Fibroblast of upper back skin (primary cell): ENCODE measurements around the gene WDR5.

Source experiments
- DNase-seq: peaks from one replicate; pipeline ENCODE4 v3.0.0-alpha.2; 2013

WDR5 gene

DNA sequence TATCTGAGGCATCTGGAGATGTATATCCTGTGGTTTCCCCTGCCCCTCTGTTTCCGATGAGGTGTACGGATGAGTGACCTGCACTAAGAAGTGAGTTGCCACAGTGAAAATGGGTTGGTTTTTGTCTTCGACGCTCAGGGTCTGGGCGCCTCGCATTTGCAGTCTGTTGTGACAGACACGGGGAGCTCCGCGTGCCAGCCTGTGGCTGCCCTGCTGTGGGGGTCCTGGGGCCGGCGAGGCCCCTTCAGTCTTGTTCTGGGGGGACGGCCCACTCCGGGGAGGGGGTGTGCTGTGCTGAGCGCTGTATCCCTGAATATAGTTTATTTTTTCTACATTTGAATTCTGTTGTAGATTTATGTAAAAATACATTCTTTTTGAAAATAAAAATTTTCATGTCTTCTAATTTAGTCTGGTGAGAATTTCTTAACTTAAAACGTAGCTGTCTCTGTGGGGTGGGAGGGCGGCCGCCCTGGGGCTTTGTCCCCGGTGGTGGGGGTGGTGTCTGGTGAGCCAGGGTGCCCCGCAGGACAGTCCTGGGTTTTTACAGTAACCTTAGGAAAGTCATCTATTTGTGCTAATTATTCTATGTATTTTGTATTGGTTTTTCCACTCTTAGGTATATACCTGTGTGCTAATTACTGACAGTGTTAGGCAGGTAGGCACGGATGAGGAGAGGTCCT is 23.8 kb downstream of the WDR5 start:
- DNase-seq = no peak

DNA sequence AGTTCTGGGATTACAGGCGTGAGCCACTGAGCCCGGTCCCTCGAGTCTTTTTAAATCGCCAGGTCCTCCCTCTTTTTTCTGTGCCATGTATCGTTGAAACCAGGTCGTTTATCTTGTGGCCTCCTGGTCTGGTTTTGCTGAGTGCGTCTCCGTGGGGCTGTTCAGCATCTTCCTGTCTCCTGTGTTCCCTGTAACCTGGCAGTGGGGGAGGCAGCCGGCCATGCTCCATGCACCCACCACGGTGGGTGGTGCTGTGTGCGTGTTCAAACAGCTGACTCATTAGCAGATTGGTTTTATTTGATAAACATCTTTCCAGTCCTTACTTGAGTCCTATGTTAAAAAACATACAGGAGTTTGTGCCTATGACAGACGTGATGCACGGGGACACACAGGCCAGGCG is 25.8 kb downstream of the WDR5 start:
- no peak for DNase-seq

DNA sequence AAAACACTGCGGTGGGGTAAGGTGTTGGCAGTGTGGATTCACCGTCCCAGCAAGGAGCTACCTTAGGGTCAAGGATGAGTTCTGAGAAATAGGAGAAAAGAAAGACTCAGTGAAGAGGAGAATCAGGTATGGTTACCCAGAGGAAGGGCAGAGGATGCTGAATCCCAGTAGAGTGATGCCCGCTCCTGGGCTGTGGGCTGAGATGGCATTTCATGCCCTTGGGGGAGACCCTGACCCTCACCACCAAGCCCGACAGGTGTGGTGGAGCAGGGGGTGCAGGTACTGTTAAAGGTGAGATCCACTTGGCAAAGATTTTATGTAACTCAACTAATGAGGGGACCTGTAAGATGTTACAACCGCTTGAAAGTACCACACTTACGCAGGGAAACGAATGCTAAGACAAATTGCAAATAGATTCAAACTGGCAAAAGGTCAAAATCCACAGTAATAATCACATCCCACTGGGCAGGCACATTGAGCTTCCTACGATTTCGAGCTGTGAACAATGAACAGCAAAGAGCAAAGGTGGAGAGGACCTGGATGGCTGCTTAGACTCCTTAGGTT is 26.4 kb downstream of the WDR5 start:
- DNase-seq = no peak

DNA sequence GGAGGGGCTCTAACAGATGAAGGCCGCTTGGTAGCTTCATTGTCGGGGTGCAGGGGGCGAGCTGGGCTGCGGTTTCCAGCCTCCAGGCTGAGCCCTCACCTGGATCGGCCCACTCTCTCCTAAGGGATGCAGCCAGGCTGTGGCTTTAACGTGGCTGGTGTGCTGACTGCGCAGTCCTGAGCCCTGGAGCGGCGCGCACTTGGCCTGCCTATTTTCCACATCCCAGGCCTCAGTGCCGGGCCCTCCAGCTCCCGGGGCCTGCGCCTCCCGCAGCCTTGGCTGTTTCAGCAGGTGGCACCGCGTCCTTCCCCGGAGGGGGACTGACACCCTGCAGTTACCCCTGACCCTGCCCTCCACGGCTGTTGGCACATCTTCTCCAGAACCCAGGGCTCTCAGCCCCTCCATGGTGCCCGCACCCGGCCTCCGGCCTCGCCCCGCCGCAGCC is 27.1 kb downstream of the WDR5 start:
- no peak for DNase-seq

DNA sequence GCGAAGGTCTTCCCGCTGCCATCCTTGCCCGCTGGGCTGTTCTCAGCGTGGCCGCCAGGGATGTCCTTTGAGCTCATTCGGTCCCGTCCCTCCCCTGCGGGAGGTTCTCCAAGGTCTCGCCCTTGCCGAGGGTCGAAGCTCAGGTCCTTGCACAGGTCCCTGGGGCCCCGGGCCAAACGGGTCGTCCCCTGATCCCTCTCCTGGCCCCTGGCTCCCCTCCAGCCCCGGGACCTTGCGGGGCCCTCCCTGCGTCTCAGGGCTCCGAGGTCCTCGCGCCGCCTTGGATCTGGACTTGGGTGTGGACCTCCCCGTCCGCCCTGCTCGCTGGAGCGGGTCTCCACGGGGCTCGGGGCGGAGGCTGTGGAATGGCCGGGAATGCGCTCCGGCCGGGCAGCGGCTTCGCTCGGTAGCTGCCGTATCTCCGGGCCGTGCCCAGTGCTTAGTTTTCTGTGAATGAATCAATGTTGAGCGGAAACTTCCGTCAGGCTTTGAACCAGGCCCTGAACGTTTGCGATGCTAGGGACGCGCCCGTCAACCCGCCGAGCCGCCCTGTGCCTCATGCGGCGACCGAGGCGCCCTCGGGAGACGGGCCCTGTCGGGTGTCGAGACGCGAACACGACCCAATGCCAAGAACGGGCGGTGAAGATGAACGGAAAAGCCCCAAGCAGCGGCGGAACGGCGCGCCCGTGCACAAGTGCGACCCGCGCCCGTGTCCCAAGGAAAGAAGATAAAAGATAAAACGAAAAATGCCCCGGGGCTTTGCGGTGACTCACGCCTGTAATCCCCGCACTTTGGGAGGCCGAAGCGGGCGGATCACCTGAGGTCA is 27.7 kb downstream of the WDR5 start:
- peak; percentile 33 for DNase-seq

DNA sequence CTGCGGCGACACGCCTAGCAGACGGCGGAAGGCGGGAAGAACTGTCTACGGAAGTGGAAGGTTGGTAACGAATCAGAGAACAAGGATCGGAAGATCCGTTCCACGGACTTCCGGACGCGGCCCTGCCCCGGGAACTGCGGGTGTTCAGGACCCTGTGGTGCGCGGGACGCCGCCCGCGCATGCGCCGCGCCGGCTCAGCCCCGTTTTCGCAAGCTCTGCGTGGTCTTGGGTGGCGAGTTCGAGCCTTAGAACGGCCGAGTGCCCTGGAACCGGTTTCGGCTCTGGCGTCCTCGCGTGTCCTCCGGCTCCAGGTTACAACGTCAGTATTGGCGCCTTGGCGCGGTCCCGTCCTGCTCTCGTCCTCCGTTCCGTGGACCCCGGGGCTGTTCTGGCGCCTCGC is 29.0 kb downstream of the WDR5 start:
- no peak for DNase-seq

DNA sequence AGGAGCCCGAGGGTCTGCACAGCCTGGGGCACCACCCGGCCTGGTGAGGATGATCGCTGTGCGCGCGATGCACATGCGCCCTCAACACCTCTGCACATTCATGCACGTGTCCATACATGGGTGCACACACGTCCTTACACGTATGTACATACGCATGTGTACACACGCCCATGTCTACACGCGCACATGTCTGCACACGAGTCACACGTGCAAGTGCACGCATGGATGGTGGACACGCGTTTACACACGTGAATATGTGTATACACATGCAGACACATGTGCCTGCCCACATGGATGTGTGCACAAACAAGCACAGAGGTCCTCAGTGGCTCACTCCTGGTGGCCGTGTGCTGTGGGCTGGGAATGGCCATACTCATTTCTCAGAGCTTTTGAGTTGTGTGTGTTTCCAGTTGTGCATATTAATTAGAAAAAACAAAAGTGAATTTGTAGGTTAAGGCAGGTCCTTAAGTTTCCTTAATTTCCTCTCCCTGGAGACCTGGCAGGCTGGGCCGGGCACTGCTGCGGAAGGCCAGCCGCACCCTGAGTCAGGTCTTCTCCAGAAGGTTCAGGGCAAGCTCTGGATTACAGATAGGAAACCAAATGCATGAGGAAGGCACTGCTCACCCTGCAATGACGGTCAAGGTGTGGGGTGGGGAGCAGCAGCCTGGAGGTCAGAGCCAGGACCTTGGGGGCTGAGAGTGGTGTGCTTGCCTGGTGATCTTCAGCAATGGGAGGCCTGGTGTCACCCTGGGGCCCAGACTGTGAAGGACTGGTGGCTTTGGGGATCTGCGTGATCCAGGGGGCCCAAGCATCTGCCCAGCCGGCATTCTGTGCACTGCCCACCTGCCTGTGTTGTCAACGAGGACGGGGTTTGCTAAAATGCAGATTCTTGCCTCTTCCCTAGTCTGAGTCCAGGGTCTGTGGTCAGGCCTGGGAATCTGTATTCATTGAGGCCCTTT is 29.8 kb downstream of the WDR5 start:
- peak; percentile 27 for DNase-seq

DNA sequence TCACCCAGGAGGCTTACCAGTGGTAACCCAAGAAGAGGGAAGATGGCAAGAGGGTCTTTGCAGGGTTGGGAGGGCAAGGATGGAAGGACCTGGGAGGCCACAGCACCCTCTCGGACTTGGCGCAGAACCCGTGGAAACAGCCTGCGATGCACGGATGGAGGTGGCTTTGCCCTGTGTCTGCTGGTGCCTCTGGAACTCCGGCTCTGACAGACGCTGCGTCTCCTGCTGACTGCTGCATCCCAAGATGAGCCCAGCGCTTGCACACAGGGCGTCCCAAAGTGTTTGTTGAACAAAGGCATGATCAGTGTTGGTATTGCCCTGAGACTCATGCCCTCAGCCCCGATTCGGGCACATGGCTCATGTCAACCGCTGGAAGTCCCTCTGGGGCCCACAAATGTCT is 30.5 kb downstream of the WDR5 start:
- DNase-seq = no peak

DNA sequence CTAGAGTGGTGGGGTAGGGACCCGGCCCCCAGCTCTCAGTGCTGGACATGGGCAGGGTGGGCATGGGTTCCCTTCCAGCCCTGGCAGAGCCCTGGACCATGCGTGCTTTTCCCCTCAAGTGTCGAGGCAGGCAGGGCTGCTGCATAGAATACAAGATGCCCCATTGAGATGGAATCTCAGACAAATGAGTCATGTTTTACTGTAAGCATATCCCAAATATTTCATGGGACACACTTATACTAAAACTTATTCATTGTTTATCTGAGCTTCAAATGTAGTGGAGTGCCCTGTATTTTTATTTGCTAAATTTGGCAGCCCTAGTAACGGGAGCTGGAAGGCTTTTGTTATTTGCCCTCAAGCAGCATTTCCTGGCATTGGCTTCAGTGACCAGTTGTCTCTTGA is 31.6 kb downstream of the WDR5 start:
- DNase-seq = peak; percentile 38

DNA sequence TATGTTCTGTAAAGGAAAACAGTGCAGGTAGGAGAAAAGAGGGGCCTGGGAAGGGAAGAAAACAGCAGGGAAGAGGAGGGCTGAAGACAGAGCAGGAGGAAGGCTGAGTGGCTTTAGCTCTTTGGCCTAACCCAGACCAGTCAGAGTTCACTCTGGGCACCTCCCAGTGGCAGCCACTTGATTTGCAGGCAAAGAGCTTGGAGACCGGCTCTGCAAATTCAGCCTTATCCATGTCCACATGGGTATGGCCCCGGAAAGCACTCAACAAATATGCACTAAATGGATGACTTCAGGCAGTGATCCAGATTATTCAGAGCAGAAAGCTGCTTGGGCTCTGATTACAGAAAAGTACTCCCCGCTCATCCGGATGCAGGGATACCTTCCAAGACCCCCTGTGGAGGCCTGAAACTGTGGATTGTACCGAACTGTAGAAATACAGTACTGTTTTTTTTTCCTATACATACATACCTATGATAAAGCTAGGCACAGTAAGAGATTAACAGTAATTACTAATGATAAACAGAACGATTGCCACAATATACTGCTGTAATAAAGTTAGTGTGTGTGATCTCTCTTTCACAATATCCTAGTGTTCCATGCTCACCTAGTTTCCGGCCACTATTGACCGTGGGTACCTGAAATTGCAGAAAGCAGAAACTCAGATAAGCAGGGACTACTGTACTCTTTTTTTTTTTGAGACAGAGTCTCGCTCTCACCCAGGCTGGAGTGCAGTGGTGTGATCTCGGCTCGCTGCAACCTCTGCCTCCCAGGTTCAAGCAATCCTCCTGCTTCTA is 33.1 kb downstream of the WDR5 start:
- peak; percentile 49 for DNase-seq

DNA sequence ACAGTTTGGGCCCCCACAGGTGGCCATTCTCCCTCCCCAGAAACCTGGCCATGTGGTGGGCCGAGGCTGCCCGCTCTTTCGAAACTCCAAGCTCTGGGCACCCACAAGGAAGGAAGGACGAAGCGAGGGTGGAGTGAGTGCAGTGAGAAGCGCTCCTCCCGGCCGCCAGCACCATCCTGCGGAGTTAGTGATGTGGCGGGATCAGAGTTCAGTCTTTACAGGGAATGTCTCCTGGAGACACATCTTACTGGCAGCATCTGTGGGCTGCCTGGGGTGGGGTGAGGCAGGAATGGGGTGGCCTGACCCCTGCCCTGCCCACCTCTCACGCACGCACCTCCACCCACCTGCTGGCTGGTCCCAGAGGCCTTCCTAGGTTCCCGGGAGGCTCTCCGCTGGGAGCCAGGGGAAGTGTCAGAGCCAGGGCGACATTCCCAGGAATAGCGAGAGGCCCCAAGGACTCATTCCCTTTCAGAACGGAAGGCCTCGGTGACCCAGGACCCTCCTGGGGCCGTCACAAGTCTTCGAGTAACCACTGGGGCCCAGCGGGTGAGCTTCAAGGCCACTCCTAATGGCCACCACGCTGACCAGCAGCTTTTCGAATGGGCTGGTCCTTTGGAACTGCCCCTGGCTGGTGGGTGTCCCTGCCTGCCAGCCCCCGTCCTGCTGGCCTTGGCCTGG is 34.0 kb downstream of the WDR5 start:
- no peak for DNase-seq

DNA sequence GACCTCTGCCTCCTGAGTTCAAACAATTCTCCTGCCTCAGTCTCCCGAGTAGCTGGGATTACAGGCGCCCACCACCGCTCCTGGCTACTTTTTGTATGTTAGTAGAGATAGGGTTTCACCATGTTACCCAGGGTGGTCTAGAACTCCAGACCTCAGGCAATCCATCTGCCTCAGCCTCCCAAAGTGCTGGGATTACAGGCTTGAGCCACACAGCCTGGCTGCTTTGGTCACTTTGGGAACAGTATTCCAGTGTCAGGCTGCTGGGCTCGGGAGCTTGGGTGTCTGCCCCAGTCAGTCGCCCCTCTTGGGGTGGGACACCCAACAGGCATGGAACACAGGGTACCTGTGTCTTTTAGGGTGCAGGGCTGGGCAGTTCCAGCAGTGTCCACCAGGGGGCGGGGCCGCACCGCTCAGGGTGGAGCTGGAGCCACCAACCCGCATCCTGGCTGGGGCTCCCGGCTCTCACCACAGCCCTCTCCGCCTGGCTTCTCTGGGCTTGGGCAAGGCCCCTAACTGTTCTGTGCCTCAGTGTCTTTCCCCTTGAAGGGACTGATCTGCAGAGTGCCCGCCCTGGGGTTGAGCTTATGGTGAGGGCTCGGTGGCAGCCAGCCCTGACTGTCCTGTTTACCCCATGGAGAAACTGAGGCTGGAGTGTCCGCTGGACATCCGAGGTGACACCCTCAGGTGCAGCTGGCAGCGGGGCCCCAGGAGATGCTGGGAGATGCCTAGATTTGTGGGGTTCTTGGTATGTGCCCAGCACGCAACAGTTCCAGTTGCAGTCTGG is 34.8 kb downstream of the WDR5 start:
- no peak for DNase-seq

DNA sequence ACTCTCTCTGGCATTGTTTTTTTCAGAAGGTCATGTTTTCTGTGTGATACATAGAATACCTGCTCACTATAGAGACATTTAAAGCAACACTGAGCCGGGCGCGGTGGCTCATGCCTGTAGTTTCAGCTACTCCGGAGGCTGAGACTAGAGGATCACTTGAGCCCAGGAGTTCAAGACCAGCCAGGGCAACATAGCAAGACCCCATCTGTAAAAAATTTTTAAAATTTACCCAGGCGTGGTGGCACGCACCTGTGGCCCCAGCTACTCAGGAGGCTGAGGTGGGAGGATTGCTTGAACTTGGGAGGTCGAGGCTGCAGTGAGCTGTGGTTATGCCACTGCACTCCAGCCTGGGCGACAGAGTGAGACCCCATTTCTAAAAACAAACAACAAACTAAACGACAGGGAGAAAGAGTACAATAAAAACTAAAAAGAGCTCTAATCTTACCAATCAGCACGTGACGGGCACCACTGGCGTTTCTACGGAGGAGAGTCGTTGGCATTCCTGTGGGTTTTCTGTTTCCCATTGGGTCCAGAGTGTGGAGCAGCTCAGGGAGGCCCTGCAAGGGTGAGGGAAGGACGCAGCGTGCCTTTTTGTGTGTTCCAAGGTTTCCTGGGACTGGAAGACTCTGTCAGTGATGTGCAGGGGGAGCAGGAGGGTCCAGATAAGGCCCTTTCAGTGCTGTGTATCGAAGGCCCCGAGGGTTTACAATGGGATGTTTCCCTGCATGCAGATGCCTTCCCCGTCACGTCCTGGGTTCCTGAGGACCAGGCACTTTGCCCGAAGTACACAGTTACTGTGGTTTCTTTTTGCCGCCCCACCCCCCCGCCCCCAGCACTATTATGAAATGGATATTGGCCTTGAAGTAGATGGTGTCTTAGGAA is 35.7 kb downstream of the WDR5 start:
- peak; percentile 68 for DNase-seq

DNA sequence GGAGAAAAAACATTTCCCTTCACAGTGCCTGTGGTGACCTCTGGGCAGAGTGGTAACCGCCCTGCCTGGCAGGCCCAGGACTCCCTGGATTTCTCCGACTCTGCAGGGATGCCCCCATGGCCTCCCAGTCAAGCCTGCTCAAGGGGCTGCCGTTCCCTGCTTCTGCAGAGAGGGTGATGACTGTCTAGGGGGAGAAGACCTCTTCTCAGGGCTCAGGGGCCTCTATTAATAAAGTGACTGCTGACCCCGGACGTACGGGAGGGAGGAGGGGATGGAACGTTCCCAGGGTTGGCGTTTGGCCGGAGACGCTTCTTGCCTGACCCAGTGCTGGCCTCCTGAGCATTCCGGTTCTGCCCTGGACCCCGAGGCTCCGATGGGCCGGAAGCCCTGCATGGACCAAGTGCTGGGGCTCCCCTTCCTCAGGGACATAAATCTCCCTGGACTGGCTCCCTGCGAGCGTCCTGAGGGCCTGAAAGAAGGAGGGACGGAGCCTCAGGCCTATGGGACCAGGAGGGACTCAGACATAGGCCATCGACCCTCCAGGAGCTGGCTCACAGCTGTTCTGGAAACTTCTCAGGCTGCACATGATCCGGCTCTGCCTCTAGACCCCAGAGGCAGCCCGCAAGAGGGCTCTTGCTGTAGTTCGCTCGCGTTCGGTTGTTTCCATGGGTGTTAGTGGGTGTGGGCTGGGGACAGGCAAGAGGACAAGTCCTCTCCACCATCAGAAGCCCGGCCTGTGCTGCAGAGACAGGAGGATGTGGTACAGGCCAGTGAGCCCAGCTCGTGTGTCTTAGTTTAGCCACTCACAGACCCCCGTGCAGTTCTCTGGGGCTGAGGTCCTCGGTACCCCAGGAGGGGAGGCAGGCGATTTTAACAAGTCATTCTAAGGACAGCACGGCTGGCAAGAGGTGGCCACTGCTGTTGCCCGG is 36.6 kb downstream of the WDR5 start:
- DNase-seq = no peak

DNA sequence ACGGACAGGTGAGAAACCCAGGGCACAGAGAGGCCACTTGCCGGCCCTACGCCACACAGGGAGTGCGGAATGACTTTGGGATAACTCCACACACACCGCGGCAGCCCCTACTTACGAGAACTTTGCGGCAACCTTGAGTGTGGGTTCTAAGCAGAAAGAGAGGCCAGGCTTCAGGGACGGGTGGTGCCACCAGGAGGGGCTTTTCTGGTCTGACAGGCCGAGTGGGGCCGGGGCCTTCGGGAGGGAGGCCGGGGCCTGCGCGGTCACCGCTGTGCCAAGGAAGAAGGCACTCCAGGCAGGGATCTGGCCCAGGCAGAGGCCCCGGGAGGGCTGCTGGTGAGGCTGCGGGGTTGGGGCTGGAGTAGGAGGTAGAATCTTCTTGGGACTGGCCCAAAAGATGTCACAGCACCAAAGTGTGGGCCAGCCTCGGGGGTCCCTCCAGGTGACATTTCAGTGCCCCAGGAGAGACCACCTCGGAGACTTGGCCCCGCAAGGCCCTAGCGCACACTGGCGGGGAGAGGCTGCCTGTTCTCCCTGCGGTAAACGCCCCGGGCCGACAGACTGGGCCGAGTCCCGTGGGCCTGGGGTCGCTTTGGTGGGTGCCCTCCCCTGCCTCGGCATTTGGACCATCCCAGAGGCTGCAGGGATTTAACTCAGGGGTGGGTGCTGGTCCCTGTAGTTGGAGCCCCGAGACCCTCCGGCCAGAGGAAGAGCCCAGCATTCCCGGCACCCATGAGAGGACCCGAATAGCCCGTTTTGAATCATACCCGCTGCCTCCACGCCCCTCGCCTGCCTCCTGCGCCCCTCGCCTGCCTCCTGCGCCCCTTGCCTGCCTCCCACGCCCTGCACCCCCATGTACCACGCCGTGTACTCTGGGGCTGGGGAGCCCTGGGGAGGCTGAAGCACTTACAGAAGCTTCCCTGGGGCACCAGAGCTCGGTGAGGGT is 37.5 kb downstream of the WDR5 start:
- DNase-seq = no peak

DNA sequence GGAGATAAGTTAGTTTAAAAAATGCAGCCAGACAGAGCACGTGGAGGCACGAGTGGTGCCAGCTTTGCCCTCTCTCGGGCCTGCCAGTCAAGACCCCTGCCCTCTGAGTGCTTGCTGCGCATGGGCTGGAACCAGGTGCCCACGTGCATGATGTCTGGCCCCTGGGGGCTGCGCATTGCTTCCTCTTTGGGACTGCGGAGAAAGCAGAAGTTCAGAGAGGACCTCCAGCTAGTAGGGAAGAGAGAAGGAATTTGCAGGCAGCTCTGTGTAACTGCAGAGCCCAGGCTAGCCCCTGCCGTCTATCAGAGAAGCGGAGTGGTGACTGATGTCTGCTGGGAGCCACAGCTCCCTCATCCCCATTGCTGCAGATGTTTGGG is 38.2 kb downstream of the WDR5 start:
- DNase-seq = no peak
